ENCODE data around the gene IL1R1.

IL1R1 gene

DNA sequence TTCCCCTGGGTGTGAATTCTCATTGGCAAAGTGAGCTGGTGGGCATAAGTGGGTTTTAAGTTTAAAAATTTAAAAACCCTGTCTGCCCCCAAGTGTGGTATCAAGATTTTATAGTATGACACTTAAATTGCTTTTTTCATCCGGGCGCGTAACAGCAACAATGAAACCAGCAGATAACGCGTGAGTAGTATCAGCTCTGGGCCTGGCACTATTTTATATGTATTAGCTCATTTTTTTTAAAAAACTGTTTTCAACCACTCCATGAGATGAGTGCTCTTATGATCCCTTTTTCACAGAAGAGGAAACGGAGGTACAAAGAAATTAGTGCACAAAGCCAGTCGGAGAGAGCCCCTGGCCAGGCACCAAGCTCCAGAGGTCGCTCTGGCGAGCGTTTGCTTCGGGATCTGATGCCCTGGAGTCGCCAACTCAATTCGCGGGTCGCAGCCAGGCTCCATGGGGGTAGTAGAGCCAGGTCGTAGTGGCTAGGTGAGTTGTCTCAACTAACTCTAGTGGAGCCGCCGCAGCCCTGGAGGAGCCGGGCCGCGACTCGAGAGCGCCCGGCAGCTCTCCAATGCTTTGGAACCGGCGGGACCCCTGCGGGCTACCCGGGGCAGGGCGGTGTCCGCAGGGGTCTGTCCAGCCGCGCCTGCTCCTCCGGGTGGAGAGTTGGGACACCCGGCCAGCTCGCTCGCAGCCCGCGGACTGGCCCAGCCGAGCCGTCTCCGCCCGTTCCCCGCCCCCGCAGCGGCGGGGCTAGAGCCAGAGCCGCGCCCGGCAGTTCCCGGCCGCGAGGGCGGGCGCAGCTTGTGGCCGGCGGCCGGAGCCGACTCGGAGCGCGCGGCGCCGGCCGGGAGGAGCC, at the start of gene IL1R1:
IL1R1 (plus strand) TSS at position 777 of the 859 bp plus-strand sequence. CDS start 14,979 bp downstream, outside the sequence.
- H3K9me3 Mint-ChIP-seq = peaks cover 16% of the 10 kb centered on the region
- H3K27me3 Mint-ChIP-seq (ENCODE audit: low read depth) = peaks cover 11% of the 10 kb centered on the region
- H3K4me3 Mint-ChIP-seq = peak within 1 kb of the TSS; percentile 91 to 96 (median 93)
- peaks cover 23% of the 10 kb centered on the region for H3K36me3 Mint-ChIP-seq (ENCODE audit: low read depth)
- peak within 1 kb of the TSS; percentile 93 to 98 (median 93) for H3K27ac Mint-ChIP-seq
- H3K4me1 Mint-ChIP-seq = peaks cover 45% of the 10 kb centered on the region
- TF ChIP-seq, protein P1, sequence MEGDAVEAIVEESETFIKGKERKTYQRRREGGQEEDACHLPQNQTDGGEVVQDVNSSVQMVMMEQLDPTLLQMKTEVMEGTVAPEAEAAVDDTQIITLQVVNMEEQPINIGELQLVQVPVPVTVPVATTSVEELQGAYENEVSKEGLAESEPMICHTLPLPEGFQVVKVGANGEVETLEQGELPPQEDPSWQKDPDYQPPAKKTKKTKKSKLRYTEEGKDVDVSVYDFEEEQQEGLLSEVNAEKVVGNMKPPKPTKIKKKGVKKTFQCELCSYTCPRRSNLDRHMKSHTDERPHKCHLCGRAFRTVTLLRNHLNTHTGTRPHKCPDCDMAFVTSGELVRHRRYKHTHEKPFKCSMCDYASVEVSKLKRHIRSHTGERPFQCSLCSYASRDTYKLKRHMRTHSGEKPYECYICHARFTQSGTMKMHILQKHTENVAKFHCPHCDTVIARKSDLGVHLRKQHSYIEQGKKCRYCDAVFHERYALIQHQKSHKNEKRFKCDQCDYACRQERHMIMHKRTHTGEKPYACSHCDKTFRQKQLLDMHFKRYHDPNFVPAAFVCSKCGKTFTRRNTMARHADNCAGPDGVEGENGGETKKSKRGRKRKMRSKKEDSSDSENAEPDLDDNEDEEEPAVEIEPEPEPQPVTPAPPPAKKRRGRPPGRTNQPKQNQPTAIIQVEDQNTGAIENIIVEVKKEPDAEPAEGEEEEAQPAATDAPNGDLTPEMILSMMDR (IDR thresholded peaks at IDR 0.05; ENCODE audit: unreplicated experiment in 3 of 3) = no peak

GRCh38 chr2:102093662-102094061, 48.9 kb upstream of the IL1R1 start:
- TF ChIP-seq, protein P1 (IDR thresholded peaks at IDR 0.05; ENCODE audit: unreplicated experiment in 3 of 3) = no peak
- peaks cover 17% of the 10 kb centered on the region for H3K4me1 Mint-ChIP-seq
- peaks cover 20% of the 10 kb centered on the region for H3K9me3 Mint-ChIP-seq
- no peaks in the 10 kb centered on the region for H3K27me3 Mint-ChIP-seq (ENCODE audit: low read depth)
- peaks cover 14% of the 10 kb centered on the region for H3K36me3 Mint-ChIP-seq (ENCODE audit: low read depth)
- H3K4me3 Mint-ChIP-seq = no peak overlapping the region
- H3K27ac Mint-ChIP-seq = no peak overlapping the region

GRCh38 chr2:102094917-102095316, 47.6 kb upstream of the IL1R1 start:
- Mint-ChIP-seq H3K4me1 (peaks cover 17% of the 10 kb centered on the region), H3K36me3 (ENCODE audit: low read depth) (peaks cover 9% of the 10 kb centered on the region), H3K9me3 (peaks cover 15% of the 10 kb centered on the region), H3K4me3 (no peak overlapping the region), H3K27ac (no peak overlapping the region), H3K27me3 (ENCODE audit: low read depth) (no peaks in the 10 kb centered on the region)
- TF ChIP-seq, protein P1 (IDR thresholded peaks at IDR 0.05; ENCODE audit: unreplicated experiment in 3 of 3) = no peak

- H3K4me1 Mint-ChIP-seq = peaks cover 22% of the 10 kb centered on the region
- no peak overlapping the region for H3K27ac Mint-ChIP-seq
- TF ChIP-seq, protein P1 (IDR thresholded peaks at IDR 0.05; ENCODE audit: unreplicated experiment in 3 of 3) = no peak
- H3K4me3 Mint-ChIP-seq = no peak overlapping the region
- no peaks in the 10 kb centered on the region for H3K27me3 Mint-ChIP-seq (ENCODE audit: low read depth)
- no peaks in the 10 kb centered on the region for H3K36me3 Mint-ChIP-seq (ENCODE audit: low read depth)
- H3K9me3 Mint-ChIP-seq = peaks cover 7% of the 10 kb centered on the region
Observed at GRCh38 chr2:102096103-102096502, 46.4 kb upstream of the IL1R1 start.

GRCh38 chr2:102098756-102099155, 43.8 kb upstream of the IL1R1 start:
- Mint-ChIP-seq H3K27ac (no peak overlapping the region), H3K36me3 (ENCODE audit: low read depth) (no peaks in the 10 kb centered on the region), H3K9me3 (peaks cover 4% of the 10 kb centered on the region), H3K27me3 (ENCODE audit: low read depth) (no peaks in the 10 kb centered on the region), H3K4me1 (peaks cover 22% of the 10 kb centered on the region), H3K4me3 (no peak overlapping the region)
- TF ChIP-seq, protein P1 (IDR thresholded peaks at IDR 0.05; ENCODE audit: unreplicated experiment in 3 of 3) = no peak

Data from nephron (organoid).